Erythroblast (primary cell): ENCODE measurements around the gene ZYG11B.
"Not testable (repeated sequence)": the region's sequence is repeated elsewhere in the genome, so short reads cannot be mapped to it uniquely, and the experiment has no call there.

Source experiments
- DNase-seq, 2 experiments: peaks; one replicate each; lab custom pipeline; 2025; lab: John Stamatoyannopoulos, UW
- GATA1 ChIP-seq: IDR thresholded peaks from 2 replicates; pipeline ENCODE4 v1.6.1; 2011; ENCODE audit warnings: low read depth, mild to moderate bottlenecking, control low read depth, low read length, moderate library complexity
- POLR2A ChIP-seq: IDR thresholded peaks from 2 replicates; pipeline ENCODE4 v1.6.1; 2011; ENCODE audit warnings: mild to moderate bottlenecking, low read length

ZYG11B gene

DNA sequence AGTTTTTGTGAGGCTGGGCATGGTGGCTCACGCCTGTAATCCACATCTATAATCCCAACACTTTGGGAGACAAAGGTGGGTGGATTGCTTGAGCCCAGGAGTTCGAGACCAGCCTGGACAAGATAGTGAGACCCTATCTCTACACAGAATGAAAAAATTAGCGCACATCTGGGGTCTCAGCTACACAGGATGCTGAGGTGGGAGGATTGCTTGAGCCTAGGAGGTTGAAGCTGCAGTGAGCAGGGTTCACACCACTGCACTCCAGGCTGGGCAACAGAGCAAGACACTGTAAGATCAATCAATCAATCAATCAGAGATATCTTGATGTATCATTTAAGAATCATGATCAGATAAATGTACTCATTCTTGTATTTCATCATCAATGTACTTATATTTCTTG is 7.1 kb downstream of the ZYG11B start:
- TF ChIP-seq POLR2A (no peak), GATA1 (no peak)
- DNase-seq = no peak

DNA sequence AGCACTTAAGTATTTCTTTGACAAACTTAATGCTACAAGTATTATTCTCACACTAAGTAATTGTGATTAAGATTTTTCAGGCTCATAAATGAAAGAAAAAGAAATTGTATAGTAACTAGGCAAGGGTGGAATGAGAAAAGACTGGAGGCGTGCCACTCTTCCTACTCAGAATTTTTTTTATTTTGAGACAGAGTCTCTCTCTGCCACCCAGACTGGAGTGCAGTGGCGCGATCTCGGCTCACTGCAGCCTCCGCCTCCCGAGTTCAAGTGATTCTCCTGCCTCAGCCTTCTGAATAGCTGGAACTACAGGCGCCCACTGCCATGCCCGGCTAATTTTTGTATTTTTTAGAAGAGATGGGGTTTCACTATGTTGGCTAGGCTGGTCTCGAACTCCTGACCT is 9.1 kb downstream of the ZYG11B start:
- not testable (repeated sequence) for DNase-seq

DNA sequence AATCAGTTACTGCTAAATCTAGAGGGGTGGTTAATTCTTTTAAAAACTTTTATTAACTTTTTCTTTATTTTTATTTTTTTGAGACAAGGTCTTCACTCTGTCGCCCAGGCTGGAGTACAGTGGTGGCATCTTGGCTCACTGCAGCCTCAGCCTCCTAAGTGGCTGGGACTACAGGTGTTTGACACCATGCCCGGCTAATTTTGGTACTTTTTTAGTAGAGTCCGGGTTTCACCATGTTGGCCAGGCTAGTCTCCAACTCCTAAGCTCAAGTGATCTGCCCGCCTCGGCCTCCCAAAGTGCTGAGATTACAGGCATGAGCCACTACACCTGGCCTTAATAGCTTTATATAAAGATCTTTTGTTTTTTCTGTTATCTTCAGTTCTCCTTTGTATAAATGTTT is 11.9 kb downstream of the ZYG11B start:
- DNase-seq = no peak

DNA sequence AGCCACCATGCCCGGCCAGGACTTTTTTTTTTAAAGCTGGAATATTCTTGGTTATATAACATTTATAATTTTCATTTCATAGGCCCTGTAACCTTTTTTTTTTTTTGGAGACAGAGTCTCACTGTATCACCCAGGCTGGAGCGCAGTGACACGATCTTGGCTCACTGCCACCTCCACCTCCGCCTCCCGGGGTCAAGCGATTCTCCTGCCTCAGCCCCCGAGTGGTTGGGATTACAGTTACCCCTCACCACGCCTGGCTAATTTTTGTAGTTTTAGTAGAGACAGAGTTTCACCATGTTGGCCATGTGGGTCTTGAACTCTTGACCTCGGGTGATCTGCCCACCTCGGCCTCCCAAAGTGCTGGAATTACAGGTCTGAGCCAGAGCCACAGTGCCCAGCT is 12.6 kb downstream of the ZYG11B start:
- TF ChIP-seq POLR2A (no peak), GATA1 (no peak)
- DNase-seq = no peak

More for the DNA sequence above, 11.9 kb downstream of the ZYG11B start:
- TF ChIP-seq POLR2A (no peak), GATA1 (no peak)

DNA sequence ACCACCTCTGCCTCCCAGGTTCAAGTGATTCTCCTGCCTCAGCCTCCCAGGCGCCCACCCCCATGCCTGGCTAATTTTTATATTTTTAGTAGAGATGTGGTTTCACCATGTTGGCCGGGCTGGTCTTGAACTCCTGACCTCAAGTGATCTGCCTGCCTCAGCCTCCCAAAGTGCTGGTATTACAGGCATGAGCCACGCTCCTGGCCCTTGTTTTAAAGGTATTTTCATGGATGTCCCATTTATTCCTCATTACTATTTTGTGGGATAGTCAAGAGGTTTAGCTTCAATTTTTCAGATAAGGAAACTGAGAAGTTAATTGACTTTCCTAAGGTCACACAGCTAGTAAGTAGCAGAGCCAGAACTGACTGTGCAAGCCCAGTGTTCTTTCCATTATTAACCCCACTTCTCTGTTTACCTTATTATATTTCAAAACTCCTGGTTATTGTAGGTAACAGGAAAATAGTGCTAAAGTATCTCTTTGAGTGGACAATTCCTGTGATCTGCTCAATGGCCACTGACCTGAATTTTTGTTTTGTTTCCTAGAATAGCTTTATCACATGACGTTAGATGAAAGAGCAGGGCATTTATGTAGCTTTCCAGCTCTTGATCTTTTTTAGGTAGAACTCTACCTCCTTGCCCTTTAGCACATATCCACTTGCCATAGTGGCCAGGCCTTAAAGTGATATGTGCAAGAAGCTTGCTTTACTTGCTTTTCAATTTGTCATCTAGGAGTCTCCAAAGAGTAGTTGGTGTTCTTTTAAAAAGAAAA is 13.6 kb downstream of the ZYG11B start:
- no peak for DNase-seq
- TF ChIP-seq GATA1 (no peak), POLR2A (no peak)

DNA sequence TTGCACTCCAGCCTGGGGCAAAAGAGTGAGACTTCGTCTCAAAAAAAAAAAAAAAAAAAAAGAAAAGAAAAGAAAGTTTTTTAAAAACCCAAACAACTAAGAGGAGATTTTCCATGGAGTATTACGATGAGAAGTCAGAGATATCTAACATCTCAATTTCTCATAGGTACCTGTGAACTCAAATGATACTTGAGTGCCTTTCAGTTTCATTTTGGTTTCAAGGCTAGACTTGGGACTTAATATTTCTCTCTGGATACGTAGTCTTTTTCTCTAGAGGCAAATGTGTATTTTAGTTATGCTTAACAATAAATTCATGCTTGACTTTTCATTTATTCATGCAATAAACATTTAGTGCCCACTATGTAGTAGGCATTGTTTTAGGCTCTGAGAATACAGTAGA is 15.0 kb downstream of the ZYG11B start:
- TF ChIP-seq GATA1 = no peak
- no peak for TF ChIP-seq POLR2A
- DNase-seq = no peak

DNA sequence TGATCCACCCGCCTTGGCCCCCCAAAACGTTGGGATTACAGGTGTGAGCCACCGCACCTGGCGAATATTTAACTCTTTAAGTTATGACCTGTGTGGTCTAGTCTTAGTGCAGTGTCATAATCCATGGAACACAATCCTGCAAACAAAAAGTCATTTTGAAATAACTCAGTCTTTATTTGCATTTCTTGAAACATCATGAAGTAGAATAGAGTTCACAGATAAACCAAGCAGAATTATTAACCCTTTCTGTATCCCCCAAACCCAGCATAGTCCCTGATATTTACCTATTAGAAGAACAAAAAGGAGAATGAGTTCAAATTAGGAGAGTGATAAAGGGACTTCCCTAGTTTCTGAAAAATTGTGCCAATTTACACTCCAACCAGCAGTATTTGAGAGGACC is 19.9 kb downstream of the ZYG11B start:
- TF ChIP-seq POLR2A (no peak), GATA1 (no peak)
- no peak for DNase-seq

DNA sequence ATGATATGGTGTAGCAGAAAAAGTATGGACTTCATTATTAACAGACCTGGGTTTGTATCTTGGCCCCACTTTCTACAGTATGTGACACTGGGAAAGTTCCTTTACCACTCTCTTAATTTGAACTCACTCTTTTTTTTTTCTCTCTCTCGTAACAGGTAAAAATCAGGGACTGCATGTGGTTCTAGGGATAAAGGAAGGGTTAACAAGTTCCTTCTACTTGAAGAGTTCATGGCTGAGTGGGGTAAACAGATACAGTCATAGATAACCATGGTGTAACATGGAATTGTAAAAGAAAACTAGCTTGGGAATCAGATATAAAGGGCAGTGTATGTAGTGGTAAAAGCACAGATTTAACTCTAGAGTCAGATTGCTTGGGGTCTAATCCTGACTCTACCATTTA is 21.2 kb downstream of the ZYG11B start:
- no peak for DNase-seq
- TF ChIP-seq GATA1 = no peak
- no peak for TF ChIP-seq POLR2A

DNA sequence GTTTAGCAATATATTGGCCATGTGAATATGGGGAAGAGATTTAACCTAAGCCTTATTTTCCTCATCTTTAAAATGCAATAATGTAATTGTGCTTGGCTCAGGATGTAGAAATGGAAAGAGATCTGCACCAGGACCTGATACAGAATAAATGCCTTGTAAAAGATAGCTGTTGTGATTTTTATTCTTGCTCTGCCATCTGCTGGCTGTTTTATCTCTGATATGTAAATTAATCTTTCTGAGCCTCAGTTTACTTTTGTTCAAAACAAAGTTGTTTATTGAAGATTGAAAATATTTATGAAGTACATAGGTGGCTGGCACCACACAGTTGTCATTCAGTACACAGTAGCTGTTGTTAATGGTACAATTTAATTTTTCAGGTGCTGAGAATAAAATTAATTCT is 21.9 kb downstream of the ZYG11B start:
- DNase-seq = no peak
- no peak for TF ChIP-seq GATA1
- no peak for TF ChIP-seq POLR2A

DNA sequence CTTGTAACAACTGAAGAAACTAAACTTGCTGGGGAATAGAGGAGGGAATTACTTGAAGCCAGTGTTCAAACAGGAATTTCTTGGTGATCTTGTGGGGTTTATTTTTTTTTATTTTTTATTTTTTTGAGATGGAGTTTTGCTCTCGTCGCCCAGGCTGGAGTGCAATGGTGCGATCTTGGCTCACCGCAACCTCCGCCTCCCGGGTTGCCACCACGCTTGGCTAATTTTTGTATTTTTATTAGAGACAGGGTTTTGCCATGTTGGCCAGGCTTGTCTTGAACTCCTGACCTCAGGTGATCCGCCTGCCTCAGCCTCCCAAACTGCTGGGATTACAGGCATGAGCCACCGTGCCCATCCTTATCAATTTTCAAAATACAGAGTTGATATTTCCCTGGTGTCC is 23.2 kb downstream of the ZYG11B start:
- peak in 1 of 2 experiments; percentile 20 for DNase-seq

DNA sequence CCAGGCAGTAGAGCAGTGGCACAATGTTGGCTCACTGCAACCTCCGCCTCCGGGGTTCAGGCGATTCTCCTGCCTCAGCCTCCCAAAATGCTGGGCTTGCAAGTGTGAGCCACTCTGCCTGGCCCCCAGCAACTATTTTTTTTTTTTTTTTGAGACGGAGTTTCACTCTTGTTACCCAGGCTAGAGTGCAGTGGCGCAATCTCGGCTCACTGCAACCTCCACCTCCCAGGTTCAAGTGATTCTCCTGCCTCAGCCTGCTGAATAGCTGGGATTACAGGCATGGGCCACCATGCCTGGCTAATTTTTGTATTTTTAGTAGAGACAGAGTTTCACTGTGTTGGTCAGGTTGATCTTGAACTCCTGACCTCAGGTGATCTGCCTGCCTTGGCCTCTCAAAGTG is 23.9 kb downstream of the ZYG11B start:
- DNase-seq = not testable (repeated sequence)

DNA sequence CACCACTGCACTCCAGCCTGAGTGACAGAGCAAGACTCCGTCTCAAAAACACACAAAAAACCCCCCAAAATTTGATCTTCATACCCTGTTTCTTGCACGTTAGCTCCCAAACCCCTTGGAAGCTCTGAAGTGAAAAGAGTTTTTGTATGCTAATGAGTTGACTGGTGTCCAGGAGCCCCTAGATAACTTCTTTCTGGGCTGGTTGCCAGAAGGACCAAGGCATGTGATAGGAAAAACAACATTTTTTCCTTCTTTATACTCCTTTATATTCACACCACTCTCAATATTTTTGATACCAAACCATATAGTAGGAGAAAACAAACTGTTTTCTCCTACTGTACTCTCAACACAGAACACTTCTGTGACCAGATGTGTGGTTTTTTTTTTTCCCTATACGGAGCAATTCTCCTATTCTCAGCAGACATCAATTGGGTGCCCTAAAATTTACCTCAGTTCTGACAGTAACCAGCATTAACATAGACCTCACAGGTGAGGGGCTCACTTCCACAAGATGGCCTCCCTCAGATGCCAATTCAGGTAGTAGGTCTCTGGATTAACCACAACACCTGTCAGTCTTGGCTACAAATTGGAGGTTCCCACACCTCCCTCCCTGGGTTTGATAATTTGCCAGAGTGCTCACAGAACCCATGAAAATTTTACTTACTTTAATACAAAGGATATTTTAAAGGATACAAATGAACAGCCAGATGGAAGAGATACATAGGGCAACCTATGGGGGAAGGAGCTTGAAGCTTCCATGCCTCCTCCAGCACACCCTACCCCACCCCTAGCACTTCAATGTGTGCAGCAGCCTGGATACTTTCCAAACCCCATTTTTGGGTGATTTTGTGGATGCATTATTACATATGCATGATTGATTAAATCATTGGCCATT is 25.6 kb downstream of the ZYG11B start:
- DNase-seq = peak; percentile 81 to 82
- TF ChIP-seq GATA1 (no peak), POLR2A (no peak)

DNA sequence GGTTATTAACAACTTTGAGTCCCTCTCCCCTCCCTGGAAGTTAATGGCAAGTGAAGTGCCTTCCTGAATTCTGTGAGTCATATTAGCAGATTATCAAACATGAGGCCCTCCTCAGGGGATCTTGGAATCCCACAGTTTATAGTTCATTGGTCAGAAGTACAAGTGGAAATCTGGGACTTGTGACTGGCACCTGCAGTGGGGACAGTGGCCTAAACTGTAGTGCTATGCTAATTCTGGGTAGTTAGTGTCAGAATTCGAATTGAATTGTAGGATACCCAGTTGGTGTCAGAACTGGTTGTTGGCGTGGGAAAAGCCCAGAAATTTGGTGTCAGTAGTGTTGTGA is 26.2 kb downstream of the ZYG11B start:
- TF ChIP-seq GATA1 (no peak), POLR2A (no peak)

DNA sequence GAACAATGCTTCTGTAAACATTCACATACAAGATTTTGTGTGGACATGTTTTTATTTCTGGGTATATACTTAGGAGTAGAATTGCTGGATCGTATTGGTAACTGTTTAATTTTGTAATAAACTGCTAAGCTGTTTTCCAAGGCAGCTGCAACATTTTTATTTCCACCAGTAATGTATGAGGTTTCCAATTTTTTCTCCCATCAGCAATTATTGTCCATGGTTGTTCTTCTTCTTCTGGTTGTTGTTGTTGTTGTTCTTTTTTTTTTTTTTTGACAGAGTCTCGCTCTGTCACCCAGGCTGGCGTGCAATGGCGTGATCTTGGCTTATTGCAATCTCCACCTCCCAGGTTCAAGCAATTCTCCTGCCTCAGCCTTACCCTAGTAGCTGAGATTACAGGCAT is 26.9 kb downstream of the ZYG11B start:
- no peak for DNase-seq
- TF ChIP-seq GATA1 (no peak), POLR2A (no peak)

More for the DNA sequence above, 26.2 kb downstream of the ZYG11B start:
- no peak for DNase-seq

DNA sequence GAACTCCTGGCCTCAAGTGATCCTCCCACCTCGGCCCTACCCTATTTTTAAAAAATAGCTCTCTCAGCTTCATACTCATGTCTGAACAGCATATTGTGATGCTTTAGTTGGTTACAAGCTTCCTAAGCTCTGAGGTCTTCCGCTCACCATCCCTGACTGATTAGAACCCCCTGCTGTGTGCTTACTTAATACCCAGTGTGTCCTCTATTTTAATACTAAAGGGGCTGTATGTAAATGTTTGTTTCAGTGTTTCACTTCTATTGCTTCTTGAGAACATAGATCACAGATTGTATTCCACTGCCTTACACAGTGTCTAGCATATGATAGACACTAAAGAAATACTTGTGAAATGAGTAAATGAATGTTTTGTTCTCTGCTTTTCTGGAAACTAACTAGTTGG is 29.8 kb downstream of the ZYG11B start:
- no peak for DNase-seq
- no peak for TF ChIP-seq GATA1
- TF ChIP-seq POLR2A = no peak
